Fibroblast of the aortic adventitia (primary cell): ENCODE results near the gene OBSCN. TPM values are rescaled to one million over a fixed set of nuclear protein-coding genes. Genes with fewer than 3 reads are reported as not detected.

ENCODE experiments used
- DNase-seq: peaks from one replicate; pipeline ENCODE4 v3.0.0-alpha.2; 2010; ENCODE audit warnings: low read depth
- H3K4me3 ChIP-seq: 2 replicates; pipeline ENCODE4 v1.5.1; 2011; ENCODE audit warnings: low read depth, mild to moderate bottlenecking, control low read depth, low read length, moderate library complexity
- total RNA-seq: library from RNA; depleted of rRNA; stranded (reverse); fragments of >200 nt; gene quantifications from 2 replicates; pipeline ENCODE4 v1.2.3, GENCODE V29; 2012; ENCODE audit warnings: low replicate concordance
- TF ChIP-seq, protein P1 (sequence below): IDR thresholded peaks from 2 replicates; pipeline ENCODE4 v1.5.1; 2011; ENCODE audit warnings: mild to moderate bottlenecking, low read length, control low read depth, inconsistent platforms; ENCODE audit not compliant: insufficient read depth

OBSCN gene
- total RNA-seq, 1 donor: 0.99 TPM

DNA sequence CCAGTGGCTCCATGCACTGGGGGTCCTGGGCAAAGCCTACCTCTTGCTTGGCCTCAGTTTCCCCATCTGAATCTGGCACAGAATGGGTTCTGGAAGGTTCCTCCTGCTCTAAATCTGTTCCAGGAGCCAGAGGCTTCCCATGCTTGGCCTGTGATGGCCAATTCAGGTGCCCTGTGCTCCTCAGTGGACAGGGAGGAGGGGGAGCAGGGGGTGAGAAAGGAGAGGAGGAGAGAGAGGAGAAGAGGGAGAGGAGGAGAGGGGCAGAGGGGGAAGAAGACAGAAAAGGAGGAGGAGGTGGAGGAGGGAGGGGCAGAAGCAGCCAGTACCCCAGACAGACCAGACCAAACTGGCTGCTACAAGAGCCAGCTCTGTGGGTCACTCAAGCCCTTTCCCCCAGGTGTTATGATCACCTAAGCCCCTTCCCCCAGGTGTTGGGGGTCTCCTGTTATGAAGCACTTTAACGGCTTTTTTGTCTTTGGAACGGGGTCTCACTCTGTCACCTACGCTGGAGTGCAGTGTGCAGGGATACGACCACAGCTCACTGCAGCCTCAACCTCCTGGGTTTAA, 155.1 kb downstream of the OBSCN start:
- TF ChIP-seq, protein P1, sequence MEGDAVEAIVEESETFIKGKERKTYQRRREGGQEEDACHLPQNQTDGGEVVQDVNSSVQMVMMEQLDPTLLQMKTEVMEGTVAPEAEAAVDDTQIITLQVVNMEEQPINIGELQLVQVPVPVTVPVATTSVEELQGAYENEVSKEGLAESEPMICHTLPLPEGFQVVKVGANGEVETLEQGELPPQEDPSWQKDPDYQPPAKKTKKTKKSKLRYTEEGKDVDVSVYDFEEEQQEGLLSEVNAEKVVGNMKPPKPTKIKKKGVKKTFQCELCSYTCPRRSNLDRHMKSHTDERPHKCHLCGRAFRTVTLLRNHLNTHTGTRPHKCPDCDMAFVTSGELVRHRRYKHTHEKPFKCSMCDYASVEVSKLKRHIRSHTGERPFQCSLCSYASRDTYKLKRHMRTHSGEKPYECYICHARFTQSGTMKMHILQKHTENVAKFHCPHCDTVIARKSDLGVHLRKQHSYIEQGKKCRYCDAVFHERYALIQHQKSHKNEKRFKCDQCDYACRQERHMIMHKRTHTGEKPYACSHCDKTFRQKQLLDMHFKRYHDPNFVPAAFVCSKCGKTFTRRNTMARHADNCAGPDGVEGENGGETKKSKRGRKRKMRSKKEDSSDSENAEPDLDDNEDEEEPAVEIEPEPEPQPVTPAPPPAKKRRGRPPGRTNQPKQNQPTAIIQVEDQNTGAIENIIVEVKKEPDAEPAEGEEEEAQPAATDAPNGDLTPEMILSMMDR: no peak
- DNase-seq: no peak
- no peak overlapping the region for H3K4me3 ChIP-seq

- DNase-seq: no peak
- no peak overlapping the region for H3K4me3 ChIP-seq
- TF ChIP-seq, protein P1: no peak
These were observed 155.8 kb downstream of the OBSCN start for GRCh38 chr1:228363686-228364067.

DNA sequence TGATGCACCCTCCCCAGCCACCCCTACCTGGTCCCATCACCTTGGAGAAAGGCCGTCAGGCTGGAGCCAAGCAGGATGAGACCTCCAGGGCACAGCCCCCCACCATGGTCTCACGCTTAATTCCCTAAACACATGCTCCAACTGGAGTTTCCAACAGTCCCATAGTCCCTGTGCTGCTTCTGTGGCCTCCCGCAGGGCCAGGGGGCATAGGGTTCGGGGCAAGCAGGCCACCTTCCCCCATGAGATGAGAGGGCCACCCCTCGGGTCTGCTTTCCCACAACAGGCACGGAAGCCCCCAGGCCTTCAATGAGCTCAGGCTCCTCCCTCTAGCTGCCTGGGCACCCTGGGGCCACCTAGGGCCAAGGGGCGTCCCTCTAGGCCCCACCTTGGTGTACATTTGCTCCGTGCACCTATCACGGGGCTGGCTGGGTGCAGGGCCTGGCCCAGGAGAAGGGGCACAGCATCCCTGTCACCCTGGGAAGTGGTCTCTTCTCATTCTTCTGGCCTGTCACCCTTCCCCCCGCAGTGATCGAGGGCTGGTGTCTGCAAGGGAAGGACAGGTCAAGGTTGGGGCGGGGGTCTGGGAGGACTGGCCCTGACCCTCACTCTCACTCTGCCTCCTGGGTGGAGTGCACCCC, 156.3 kb downstream of the OBSCN start:
- no peak overlapping the region for H3K4me3 ChIP-seq
- no peak for DNase-seq
- TF ChIP-seq, protein P1: no peak

GRCh38 chr1:228364706-228365213, 156.9 kb downstream of the OBSCN start:
- TF ChIP-seq, protein P1: no peak
- H3K4me3 ChIP-seq: no peak overlapping the region
- DNase-seq: no peak

- H3K4me3 ChIP-seq: no peak overlapping the region
- no peak for DNase-seq
- TF ChIP-seq, protein P1: no peak
These were observed 157.6 kb downstream of the OBSCN start for GRCh38 chr1:228365271-228366061.

GRCh38 chr1:228366062-228366865, 158.4 kb downstream of the OBSCN start:
- H3K4me3 ChIP-seq: no peak overlapping the region
- TF ChIP-seq, protein P1: no peak
- no peak for DNase-seq
